HG03139 (cell line): ENCODE measurements around the gene NME7.

Source experiments
- ATAC-seq: cut with Tn5 transposase; IDR thresholded peaks from one replicate; pipeline ENCODE4 v1.9.1; 2021; ENCODE audit not compliant: unreplicated experiment

NME7 gene

GRCh38 chr1:169160845-169161495, 206.6 kb downstream of the NME7 start:
- no peak for ATAC-seq

GRCh38 chr1:169156580-169156979, 211.0 kb downstream of the NME7 start:
- ATAC-seq: no peak

- ATAC-seq: no peak
These were observed 211.9 kb downstream of the NME7 start for GRCh38 chr1:169155675-169156074.

GRCh38 chr1:169151338-169151837, 216.2 kb downstream of the NME7 start:
- no peak for ATAC-seq

- no peak for ATAC-seq
These were observed 216.8 kb downstream of the NME7 start for GRCh38 chr1:169150641-169151337.

- ATAC-seq: no peak
These were observed 217.9 kb downstream of the NME7 start for GRCh38 chr1:169149555-169150286.

GRCh38 chr1:169148472-169149252, 218.9 kb downstream of the NME7 start:
- peak; percentile 70 for ATAC-seq

GRCh38 chr1:169146576-169147214, 220.9 kb downstream of the NME7 start:
- no peak for ATAC-seq

- no peak for ATAC-seq
These were observed 222.5 kb downstream of the NME7 start for GRCh38 chr1:169144941-169145626.

- no peak for ATAC-seq
These were observed 223.6 kb downstream of the NME7 start for GRCh38 chr1:169143984-169144383.

GRCh38 chr1:169143346-169143745, 224.3 kb downstream of the NME7 start:
- no peak for ATAC-seq

GRCh38 chr1:169142129-169142528, 225.5 kb downstream of the NME7 start:
- ATAC-seq: no peak

- ATAC-seq: no peak
These were observed 226.2 kb downstream of the NME7 start for GRCh38 chr1:169141356-169141755.

- peak; percentile 85 for ATAC-seq
These were observed 228.5 kb downstream of the NME7 start for GRCh38 chr1:169138866-169139670.

- no peak for ATAC-seq
These were observed 230.2 kb downstream of the NME7 start for GRCh38 chr1:169137357-169137756.

- ATAC-seq: no peak
These were observed 233.6 kb downstream of the NME7 start for GRCh38 chr1:169133801-169134502.

GRCh38 chr1:169133228-169133576, 234.4 kb downstream of the NME7 start:
- no peak for ATAC-seq

GRCh38 chr1:169132512-169133227, 234.9 kb downstream of the NME7 start:
- no peak for ATAC-seq
